HG03045 (cell line): ENCODE data around the gene TPCN2.

ENCODE experiments used
- ATAC-seq: cut with Tn5 transposase; IDR thresholded peaks from one replicate; pipeline ENCODE4 v1.9.1; 2021; ENCODE audit warnings: mild to moderate bottlenecking, moderate library complexity; ENCODE audit not compliant: unreplicated experiment

The TPCN2 gene

DNA sequence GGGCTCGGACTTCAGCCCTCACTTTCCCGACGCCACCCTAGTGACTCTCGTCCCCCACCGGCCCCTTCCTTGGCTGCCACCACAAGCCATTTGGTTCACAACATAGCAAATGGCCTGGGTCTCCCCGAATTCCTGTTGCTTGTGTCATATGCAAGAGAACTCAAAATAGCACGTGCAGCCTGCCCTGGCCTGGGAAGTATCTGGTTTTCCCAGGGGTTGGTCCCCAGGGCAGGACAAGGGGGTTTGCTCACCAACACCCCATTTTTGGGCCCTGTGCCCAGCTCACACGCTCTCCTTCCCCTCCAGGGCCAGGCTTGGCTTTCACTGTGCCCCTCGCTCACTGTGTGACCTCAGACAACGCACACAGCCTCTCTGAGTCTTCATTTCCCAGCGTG is 12.8 kb upstream of the TPCN2 start:
- no peak for ATAC-seq

DNA sequence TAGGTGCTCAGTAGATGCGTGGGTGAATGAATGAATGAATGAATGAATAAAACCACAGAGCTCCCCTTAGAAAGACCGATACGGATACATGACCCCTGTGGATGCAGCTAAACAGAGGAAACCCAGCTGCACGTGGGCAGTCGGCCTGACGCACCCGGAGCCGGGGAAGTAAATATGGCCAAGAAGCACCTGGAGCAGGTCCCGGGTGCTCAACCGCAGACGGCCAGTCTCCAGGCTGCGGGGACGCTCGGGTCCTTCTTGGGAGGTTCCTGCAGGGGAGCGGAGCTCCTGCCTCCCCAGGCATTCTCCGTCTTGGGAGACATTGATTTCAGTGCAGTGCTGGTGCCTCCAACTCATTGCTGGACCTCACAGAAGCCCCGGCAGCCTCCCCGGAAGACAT is 11.7 kb upstream of the TPCN2 start:
- ATAC-seq: no peak

DNA sequence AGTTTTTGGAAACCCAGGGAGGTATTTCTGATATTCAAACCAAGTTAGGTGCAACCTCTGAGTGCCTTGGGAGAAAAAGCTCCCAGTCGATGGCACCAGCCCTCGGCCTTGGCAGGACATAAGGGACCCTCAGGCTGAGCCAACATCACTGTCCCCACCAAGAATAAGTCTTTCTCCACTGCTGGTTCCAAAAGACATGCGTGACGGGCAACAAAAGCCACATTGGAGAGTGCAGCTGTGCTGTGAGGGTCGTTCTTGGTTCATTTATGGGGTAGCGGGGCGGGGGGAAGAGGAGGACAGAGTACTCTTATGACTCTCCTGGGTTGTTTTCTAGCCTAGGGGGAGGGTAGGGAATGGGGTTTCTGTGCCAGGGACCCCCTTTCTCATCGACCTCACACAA is 11.2 kb upstream of the TPCN2 start:
- no peak for ATAC-seq

DNA sequence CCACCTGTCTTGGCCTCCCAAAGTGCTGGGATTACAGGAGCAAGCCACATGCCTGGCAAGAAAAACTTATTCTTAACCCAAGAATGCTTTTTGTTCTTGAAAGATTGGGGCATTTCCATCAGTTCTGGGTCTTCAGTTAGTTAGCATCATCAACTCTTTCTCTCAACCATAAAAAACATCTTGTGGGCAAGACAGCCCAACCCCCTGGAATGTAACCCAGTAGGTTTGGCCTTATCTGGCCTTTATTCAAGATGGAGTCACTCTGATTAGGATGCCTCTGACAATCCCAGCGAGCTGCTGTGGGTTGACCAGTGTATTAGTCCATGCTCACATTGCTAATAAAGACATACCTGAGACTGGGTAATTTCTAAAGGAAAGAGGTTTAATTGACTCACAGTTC is 9.2 kb upstream of the TPCN2 start:
- ATAC-seq: no peak

DNA sequence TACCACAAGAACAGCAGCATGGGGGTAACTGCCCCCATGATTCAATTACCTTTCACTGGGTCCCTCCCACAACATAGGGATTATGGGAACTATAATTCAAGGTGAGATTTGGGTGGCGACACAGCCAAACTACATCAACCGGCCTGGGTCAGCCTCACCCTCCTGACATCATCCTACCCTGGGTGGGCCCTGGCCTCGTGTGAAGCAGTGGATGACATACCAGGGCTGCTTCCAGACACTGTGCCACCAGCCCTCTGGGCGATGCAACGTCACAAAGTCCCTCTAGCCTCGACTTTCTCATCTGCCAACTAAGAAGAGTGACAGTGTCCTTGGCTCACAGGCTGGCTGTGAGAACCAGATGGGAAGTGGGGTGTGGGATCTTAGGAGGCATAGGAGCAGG is 8.7 kb upstream of the TPCN2 start:
- ATAC-seq: no peak

DNA sequence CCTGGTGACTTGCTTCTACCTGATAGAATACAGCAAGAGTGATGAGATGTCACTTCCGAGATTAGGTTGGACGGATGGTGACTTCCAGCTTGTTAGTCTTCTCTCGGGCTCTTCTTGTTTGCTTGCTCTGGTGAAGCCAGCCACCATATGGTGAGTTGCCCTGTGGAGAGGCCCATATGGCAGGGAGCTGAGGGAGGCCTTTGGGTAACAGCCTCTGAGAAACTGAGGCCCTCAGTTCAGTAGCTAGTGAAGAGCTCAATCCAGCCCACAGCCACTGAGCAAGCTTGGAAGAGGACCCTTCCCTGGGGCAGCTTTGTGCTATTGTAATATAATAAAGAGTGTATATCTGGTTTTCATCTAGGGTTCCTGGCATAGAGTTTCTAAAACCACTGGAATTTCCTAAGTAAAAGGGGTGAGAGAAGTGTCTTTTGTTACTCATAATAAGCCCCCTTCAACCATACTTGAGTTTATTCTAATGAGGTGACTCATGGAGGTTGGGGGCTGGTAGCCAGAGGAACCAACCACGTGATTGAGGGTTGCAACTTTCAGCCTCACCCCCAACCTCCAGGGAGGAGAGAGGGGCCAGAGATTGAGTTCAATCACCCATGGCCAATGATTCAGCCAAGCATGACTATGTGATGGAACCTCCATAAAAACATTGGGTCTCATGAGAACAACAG is 8.0 kb upstream of the TPCN2 start:
- ATAC-seq: no peak

DNA sequence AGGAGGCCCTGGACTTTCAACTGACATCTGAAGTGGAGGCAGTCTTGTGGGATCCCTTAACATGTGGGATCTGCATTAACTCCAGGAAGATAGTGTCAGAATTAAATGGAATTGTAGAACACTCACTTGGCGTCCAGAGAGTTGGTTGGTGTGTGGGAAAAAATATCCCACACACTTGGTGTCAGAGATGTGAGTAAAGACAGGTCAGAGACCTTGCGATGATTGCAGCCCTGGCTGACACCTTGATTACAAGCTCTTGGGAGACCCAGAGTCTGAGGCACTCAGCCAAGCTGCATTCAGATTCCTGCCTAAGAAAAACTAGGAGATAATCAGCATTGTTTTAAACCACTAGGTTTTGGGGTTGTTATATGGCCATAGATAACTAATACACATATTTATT is 7.2 kb upstream of the TPCN2 start:
- ATAC-seq: no peak

DNA sequence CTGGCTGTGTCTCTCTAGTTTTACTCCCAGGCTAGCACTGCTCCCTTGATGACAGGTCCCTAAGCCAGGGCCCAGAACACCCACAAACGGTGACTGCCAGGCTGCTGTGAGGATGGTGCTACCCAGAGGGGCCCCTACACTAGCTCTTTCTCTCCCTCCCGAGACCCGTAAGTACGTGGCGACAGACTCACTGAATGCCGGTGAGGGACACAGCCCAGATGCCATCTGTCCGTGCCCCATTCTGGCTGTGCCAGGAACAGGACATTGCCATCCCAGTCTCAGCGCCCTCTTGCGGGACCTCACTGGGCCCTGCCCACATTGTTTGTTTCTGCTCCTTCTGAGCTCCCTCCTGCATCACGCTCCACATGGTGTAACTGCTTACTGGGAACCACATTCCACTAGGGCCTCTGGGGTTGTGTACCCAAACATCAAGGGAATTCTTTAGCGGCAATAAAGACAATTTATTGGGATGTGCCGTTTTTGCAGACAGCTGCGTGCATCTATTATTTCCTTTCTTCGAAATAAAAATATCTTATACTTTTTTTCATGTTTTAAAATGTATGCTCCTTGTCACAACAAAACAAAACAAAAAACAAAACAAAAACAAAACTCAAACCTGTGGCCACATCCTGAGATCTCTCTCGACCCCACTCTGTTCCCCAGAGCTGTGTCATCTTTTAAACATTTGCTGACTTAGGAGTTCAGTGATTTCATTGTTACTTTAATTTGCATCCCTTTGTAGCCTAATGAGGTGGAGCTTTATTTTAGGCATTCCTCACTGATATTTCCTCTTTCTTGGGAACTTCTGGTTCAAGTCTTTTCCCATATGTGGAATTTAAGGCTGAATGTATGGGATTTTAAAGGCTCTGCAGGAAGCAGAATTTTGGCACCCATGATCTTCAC is 4.4 kb upstream of the TPCN2 start:
- no peak for ATAC-seq

DNA sequence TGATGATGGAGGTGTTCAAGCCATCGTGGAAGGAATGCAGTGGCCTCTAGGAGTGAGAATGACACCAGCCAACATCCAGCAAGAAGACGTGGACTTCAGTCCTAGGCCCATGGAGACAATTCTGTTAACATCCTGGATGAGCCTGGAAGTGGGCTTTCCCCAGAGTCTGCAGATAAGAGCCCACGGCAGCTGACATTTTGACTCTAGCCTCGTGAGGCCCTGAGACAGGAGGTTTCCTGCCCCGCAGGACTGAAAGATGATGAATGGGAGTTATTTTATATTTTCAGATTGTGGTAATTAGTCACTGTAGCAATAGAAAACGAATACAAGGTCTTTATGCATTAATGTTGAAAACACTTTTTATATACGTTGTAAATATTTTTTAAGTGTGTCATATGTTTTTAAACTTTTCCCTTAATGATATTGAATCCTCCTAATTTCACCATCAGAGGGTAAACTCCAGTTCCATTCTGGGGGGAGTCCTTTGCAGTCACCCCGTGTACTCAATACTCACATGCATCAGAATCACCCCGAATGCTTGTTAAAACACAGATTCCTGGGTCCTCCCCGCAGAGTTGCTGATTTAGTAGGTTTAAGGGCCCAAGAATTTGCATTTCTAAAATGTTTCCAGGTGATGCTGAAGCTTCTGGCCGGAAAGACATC is 570 bp upstream of the TPCN2 start:
- no peak for ATAC-seq

DNA sequence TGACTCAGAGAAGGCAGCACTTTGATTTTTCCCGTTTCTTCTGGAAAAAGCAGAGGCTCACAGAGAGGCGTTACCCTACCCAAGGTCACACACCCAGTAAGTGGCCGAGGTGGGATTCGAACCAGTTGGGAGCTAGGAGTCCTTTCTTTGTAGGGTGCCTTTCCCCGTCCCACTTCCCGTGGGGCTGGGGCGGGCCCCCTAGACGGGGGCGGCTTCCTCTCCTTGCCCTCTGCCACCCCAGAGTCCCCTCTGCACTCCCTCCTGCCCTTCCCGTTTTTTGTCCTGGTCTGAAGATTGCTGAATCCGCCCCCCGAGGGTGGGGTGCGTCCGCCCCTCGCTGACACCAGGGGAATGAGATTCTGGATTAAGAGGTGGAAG is 747 bp downstream of the TPCN2 start:
- no peak for ATAC-seq

DNA sequence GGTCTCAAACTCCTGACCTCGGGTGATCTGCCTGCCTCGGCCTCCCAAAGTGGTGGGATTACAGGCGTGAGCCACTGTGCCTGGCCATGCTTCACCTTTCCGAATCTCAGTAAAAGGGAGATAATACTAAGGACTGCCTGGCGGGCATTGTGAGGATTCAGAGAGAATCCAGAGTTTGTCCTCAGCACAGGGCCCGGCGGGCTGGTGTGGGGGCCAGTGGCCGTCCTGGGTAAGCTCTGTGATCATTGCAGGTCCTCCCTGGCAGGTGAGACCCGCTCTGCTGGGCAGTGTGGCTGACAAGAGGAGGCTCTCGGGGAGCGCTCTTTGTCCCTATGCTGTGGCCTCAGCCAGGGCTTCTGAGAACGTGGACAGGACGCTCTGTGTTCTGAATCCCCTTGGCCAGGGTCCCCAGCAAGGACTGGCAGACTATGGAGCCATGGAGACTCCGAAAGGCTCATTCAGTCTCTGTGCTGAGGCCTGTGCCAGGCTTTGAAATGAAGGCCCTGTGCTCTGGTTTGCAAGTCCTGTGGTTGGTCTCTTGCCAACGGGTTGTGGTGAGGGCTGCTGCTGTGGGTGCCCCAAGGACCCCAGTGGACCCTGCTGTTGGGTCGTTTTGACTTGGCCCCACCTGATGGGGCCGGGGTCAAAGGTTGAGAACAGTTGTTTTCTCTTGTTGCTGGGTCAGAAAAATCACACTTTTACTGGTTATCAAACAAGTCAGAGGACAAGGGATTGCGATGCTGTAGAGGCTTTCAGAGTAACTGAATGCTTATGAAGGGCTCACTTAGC is 2.1 kb downstream of the TPCN2 start:
- ATAC-seq: no peak

DNA sequence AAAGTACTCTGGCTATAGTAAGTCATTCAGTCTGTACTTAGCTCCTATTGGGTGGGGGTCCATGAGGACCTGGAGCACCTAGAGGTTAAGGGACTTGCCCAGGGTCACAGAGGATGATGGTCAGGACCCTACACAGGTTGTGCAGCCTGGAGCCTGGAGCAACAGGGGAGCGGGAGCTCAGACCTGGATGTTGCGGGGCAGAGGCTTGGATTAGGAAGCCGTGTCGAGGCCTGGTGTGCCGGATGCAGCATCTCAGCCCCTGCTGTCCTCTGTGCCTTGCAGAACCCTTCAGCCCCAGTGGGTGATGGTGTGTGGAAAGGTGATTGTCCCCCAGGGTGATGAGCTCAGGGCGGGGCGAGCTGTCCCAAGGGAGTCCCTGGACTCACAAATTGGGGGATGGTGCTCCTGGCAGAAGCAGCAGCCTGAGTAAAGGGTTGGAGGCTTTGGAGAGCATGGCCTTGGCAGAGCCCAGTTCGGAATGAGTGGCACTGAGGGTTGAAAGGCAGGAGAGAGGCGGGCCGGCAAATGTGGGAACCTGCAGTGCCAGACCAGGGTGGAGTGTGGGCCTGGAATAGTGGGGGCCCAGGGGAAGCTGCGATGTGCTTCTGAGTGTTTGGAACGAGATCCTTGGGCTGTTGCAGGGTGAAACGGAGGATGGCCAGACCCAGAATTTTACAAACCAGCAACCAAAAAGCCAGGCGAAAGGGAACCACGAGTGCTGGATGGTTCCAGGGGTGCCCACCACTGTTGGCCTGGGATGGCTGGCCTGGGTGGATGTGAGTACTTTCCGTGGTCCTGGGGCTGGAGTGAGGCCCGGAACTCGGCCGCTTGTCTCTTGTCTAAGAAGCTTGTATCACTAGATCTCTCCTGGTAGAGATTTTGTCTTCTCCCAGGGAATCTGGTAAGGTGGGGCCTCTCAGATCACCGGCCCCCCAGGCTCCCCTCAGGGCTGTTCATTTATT is 2.9 kb downstream of the TPCN2 start:
- no peak for ATAC-seq

DNA sequence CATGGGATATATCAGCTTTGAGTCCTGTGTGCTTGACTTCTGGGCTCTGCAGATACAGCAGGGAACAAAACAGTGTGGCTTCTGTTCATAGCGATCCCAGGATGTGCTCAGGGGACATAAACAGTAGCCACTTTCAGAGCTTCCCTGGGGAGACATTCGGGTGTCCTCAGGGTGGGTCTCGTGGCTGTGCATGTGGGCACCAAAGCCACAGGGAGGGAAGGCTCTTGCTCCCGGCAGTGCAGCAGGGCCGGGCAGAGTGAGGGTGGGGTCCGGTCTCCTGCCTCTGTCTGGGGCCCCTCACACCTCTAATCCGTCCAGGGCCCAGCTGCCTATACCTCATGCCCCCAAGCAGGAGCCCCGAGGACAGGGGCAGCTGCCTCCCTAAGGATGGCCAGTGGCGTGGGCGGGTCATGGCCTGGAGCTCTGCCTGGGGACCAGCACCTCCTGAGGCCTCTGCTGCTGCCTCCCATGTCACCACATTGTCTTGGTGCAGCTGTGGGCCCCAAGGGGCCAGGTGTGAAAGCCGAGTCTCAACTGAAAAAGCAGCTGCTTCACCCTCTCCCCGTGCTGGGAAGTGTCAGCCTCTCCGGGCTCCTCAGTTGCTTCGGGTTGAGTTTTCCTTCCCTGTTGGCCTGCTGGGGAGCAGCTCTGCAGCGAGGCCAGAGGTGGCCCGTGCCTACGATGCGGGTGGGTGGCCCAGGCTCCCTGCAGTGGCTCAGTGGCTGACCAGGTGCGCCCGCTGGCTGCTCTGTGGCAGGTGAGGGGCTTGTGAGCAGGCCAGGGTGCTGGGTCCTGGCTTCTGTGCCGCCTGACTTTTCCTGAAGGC is 3.8 kb downstream of the TPCN2 start:
- ATAC-seq: no peak

DNA sequence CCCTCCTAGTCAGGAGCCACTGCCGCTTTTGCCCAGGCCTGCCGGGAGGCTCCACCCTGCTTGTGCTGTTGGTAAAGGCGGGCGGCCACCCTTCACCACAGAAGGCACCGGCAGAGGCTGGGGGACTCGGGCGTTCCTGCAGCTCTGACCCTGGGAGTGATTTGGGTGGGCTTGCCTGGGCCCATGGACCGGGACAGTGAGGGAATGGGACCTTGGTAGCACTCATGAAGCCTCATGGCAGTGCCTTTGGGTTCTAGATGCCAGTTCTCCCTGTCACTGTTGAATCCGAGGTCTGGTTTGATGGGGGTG is 4.4 kb downstream of the TPCN2 start:
- no peak for ATAC-seq

DNA sequence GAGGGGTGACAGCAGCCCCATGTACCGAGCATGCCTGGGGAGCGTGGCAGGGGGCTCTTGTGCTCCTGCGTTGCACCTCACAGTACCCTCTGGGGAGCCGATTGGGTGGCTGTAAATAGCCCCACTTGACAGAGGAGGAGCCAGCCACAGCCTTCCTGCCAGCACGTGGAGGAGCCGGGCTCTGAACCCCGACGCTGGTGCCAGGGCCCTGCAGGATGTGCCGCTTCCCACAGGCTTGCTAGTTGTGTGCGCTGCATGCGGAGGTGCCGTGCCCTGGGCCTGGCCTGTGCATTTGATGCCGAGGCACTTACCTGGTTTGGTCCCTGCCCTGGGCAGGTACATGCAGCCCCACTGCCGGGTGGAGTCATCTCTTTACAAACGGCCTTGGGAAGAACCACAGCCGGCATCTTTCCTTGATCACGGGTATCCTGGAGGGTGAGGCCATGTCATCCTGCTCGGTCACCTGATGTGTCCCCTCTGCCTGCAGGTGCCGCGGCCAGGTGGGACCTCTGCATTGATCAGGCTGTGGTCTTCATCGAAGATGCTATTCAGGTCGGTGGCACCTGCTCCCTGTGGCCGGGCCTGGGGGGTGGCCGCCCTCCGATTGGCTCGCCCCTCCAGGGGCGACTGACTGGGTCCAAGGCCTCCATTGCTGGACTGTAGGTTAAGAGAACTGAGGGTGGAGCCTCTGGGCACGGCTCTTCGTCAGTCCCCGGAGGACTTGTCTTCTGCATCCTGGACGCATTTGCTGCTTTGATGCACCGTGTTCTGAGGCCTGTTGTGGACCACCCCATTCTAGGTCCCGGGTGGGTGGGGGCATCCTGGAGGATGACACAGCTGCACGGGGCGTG is 5.0 kb downstream of the TPCN2 start:
- no peak for ATAC-seq

DNA sequence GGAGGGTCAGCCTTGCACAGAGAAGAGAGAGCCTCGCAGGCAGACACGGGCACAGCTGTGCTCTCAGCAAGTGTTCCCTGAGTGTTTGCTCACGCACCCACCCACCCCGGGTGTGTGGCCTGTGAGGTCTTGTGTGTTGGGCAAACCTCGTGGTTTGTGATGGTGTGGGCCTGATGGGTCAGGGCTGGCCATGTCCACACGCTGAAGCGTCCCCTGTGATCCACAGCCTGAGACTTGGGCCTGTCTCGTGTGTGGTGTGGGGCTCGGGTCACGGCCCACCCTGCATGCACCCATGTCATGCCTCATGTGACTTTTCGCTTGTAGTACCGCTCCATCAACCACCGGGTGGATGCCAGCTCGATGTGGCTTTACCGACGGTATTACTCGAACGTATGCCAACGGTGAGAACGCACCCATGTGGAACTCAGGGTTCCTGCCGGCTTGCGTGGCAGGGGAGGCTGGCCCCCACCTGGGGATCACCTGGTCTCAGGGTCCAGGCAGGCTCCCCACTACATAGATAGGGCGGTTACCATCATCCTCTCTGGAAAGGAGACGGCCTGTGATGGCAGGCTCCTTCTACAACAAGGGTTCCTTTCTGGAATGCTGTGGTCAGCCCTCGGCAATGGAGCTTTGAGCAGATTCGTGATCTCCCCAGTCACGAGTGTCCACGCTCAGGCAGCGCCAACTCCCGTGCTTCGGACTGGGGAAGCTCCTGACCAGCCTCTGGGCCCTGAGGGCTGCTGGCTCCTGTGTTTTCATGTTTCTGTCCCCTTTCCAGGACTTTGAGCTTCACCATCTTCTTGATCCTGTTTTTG is 5.9 kb downstream of the TPCN2 start:
- ATAC-seq: no peak

DNA sequence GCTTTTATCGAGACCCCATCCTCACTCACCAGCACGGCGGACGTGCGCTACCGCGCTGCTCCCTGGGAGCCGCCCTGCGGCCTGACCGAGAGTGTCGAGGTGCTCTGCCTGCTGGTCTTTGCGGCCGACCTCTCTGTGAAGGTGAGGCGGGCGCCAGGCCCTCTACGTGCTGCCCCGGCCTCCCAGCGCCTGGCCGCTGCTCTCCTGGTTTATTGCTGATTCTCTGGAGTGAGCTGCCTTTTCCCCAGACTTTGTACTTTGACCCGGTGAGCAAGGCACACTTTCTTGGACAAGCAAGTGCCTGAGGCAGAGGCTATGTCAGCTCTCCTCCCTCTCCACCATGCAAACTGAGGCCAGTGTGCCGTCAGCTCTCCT is 6.5 kb downstream of the TPCN2 start:
- ATAC-seq: no peak
